GM12892 (cell line): ENCODE results near the gene ANKS1A.

ENCODE experiments used
- POLR2A ChIP-seq: IDR thresholded peaks from 2 replicates; pipeline ENCODE4 v1.6.1; 2011; ENCODE audit warnings: low read depth, low read length, control low read depth
- POLR2AphosphoS5 ChIP-seq: IDR thresholded peaks from 2 replicates; pipeline ENCODE4 v1.6.1; 2011; ENCODE audit warnings: low read depth, low read length, control low read depth

GRCh38 chr6:35026434-35027222, 137.6 kb downstream of the ANKS1A start:
- no peak for TF ChIP-seq POLR2AphosphoS5
- TF ChIP-seq POLR2A: no peak
